Mesodermal cell (in vitro differentiated cells): Measurements from ENCODE around the gene ZNF385C.

Experiments
- H3K27ac ChIP-seq: 2 replicates; pipeline ENCODE4 v1.7.0; 2013; ENCODE audit warnings: mild to moderate bottlenecking, low read depth, low read length, moderate library complexity; ENCODE audit not compliant: severe bottlenecking
- H3K36me3 ChIP-seq: 2 replicates; pipeline ENCODE4 v1.7.1; 2013; ENCODE audit warnings: mild to moderate bottlenecking, low read length, moderate library complexity; ENCODE audit not compliant: control insufficient read depth, insufficient read depth
- H3K4me1 ChIP-seq: one replicate; pipeline ENCODE4 v1.7.1; 2013; ENCODE audit warnings: mild to moderate bottlenecking, low read length; ENCODE audit not compliant: insufficient read depth, control insufficient read depth, poor library complexity, severe bottlenecking
- H3K4me3 ChIP-seq: 2 replicates; pipeline ENCODE4 v1.7.0; 2013; ENCODE audit warnings: low read length, control low read depth, mild to moderate bottlenecking; ENCODE audit not compliant: insufficient read depth, poor library complexity, severe bottlenecking; ENCODE audit errors: extremely low read depth
- H3K9me3 ChIP-seq: 2 replicates; pipeline ENCODE4 v1.7.1; 2013; ENCODE audit warnings: mild to moderate bottlenecking, low read length, moderate library complexity; ENCODE audit not compliant: control insufficient read depth
- WGBS, 2 experiments: methylation state at CpG; one replicate each; pipeline ENCODE4 v1.1.5; 2013; ENCODE audit warnings: missing lambda C conversion rate in 2 of 2; ENCODE audit not compliant: insufficient coverage in 2 of 2; 5-methylcytosine and 5-hydroxymethylcytosine counted together

ZNF385C gene

DNA sequence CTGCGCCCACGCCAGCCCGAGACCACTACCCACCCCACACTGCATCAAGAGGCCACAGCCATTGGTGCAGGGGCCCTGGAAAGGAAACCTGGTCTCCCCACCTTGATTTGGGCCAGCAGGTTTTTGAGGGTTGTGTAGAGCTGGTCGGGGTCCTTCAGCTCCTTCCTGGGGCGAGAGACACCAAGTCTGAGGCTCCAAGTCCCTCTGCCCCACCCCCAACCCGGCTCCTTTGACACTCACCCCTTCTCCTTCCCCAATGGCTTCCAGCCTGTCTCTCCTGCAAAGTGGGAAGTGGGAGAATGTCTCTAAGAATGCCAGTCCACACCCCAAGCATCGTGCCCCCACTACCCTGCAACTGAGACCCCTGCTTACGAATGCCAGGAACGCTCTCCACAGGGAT, 15.8 kb upstream of the ZNF385C start:
- WGBS, 2 experiments, result 97 to 100% methylated on average over 3 to 4 of the region's 9 CpGs
- Histone ChIP-seq H3K27ac (no peak overlapping the region), H3K4me3 (no peak overlapping the region), H3K36me3 (peaks cover 37% of the 10 kb centered on the region), H3K4me1 (no peaks in the 10 kb centered on the region), H3K9me3 (no peaks in the 10 kb centered on the region)

DNA sequence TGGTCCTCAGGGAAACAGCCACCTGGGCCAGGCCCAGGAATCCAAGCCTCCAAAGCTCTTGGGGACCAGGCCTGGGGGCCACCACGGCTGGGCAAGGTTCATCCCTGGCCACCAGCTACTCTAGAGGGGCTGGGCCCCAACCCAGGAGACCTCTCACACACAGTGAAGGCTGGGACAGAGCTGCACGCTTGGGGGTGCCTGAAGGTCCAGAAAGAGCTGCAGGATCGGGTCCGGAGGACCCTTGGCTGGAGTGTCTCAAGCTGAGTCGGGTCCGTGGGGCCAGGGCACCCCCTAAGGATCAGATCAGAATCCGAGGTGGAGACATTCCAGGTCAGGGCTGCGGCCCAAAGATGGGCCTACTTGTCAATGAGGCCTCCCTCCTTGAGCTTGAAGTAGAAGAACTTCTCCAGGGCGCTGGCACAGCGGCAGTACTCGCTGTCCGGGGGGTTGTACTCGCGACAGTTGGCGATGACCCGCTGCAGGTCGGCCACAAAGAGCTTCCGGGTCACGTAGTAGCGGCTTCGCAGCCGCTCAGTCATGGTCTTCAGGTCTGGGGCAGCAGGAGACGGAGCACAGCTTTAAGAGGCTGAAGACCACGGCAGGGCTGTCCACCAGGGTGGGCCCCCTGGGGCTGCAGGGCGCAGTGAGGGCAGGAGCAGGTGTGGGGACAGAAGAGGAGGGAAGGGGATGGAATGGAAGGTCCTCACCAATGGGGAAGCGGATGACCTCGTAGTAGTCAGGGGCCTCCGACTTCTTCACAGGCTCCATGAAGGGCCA, 15.2 kb upstream of the ZNF385C start:
- WGBS, 2 experiments, result 95 to 96% methylated on average over 27 to 28 of the region's 28 CpGs
- Histone ChIP-seq H3K4me1 (no peaks in the 10 kb centered on the region), H3K36me3 (peaks cover 37% of the 10 kb centered on the region), H3K27ac (no peak overlapping the region), H3K4me3 (no peak overlapping the region), H3K9me3 (no peaks in the 10 kb centered on the region)

DNA sequence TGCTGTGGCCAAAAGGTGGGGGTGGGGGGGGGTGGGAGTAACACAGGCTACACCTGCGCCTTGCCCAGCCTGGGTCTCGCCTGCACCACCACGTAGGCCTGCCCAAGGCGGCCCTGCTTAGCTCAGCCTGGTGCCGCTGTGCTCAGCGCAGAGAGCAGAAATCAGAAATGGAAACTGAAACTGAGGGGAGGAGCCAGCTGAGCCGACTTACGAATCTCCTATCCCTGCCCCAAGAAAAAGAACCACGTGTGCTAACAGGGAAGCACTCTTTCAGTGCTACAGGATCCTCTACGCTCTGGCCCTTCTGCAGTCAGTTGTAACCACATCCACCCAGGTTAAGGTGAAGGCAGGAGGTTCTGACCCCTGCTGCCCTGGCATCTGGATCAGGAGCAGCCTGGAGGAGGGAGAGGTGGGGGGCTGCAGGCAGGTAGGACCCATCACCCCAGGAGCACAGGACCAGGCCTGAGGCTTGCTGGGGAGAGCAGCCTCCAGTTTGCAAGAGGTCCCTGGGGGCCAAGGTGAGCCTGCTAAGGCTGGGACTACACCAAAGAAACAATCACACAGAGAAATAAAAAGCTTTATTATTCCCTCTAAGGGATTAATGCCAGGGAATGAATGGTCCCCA, 14.4 kb upstream of the ZNF385C start, which contains the start of gene DHX58:
Gene DHX58, minus strand, starts transcription at position 163 of the 625 bp plus-strand sequence. CDS start 822 bp downstream, outside the sequence.
- H3K36me3 ChIP-seq, result peaks cover 30% of the 10 kb centered on the region
- H3K27ac ChIP-seq, result no peak within 1 kb of the TSS
- no peak within 1 kb of the TSS for H3K4me3 ChIP-seq
- H3K9me3 ChIP-seq, result no peaks in the 10 kb centered on the region
- H3K4me1 ChIP-seq, result no peaks in the 10 kb centered on the region
- WGBS, 2 experiments, result 80 to 86% methylated on average over 6 to 7 of the region's 10 CpGs

DNA sequence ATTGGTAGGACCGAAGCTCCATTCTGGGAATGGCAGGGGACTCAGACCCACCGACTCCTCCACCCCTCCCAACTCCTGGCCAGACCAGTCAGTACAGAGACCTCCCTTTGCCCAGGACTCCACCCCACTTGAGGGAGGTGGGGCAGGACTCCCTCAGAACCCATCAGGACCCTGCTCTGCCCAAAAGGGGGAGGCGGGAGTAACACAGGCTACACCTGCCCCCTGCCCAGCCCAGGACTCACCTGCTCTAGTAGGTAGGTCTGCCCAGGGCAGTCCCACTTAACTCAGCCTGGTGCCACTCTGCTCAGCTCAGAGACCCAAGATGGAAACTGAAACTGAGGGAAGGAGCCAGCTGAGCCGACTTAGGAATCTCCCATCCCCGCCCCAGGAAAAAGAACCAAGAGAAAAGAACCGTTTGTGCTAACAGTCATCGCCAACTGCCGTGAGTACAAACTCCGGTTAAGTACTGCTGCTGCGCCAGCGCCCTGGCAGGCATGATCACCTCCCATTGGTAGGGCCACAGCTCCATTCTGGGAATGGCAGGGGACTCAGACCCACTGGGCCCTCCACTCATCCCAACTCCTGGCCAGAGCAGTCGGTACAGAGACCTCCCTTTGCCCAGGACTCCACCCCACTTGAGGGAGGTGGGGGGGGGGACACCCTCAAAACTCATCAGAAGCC, 13.7 kb upstream of the ZNF385C start:
- WGBS, 2 experiments, result 88 to 95% methylated on average over 8 to 11 of the region's 12 CpGs
- H3K9me3 ChIP-seq, result no peaks in the 10 kb centered on the region
- H3K4me3 ChIP-seq, result no peak overlapping the region
- no peak overlapping the region for H3K27ac ChIP-seq
- H3K36me3 ChIP-seq, result peaks cover 24% of the 10 kb centered on the region
- no peaks in the 10 kb centered on the region for H3K4me1 ChIP-seq

DNA sequence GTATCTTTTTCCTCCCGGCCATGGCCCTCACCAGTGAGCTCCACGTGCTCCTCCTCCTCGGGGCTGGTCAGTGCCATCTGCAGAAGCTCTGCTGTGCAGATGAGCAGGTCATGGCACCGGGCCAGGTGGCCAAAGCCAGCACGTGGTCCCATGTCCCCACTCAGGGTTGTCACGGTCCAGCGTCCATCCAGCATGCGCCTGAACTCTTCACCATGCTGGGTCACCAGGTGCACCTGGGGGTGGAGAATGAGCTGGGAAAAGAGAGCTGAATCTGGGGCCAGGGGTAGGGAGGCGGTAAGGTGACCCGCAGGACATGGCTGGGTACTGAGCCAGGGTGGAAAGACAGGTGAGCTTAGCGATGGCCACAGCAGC, 13.0 kb upstream of the ZNF385C start:
- H3K4me1 ChIP-seq, result no peaks in the 10 kb centered on the region
- 94 to 95% methylated on average over 9 to 11 of the region's 11 CpGs for WGBS, 2 experiments
- peaks cover 21% of the 10 kb centered on the region for H3K36me3 ChIP-seq
- H3K9me3 ChIP-seq, result no peaks in the 10 kb centered on the region
- no peak overlapping the region for H3K27ac ChIP-seq
- no peak overlapping the region for H3K4me3 ChIP-seq

DNA sequence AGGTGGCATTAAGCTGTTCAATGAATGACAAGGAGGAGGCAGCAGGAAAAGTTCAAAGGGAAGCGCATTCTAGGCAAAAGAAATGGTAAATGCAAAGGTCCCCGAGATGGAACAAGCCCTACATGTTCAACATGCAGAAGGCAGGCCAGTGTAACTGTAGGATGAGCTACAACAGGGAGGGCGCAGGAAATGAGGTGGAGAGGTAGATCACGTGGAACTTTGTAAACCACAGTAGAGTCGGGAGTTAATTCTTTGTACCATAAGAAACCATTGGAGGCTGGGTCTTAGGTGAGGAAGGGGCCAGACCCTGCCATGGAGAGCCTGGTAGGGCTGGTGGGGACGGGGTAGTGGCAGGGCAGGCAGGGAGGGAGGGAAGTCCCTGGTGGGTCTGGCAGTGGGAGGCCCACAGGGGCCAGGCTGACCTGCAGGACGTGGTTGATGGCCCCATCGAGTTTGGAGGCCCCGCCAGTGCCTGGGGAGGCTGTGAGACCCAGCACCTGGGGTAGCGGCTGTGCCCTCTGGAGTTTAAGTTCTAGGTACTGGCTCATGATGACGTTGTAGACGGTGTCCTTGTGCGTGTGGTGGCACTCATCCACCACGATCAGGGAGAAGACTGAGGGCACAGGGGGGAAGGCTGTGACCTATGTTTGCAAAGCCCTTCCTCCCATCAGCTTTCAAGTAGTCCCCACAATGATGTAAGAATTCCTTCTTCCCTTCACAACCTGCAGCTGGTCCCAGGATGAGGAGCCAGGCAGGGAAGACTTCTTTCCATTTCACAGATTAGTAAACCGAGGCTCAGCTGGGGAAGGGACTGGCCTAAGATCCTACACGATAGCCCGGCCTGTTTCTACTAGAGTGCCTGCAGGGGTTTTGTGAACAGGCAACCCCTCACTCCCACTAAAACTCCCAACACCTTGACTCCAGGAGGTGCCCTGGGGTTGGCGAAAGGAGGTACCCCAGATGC, 12.3 kb upstream of the ZNF385C start:
- Histone ChIP-seq H3K36me3 (peaks cover 14% of the 10 kb centered on the region), H3K9me3 (no peaks in the 10 kb centered on the region), H3K4me1 (no peaks in the 10 kb centered on the region), H3K4me3 (no peak overlapping the region), H3K27ac (no peak overlapping the region)
- WGBS, 2 experiments, result 93 to 95% methylated on average over 13 to 14 of the region's 18 CpGs

DNA sequence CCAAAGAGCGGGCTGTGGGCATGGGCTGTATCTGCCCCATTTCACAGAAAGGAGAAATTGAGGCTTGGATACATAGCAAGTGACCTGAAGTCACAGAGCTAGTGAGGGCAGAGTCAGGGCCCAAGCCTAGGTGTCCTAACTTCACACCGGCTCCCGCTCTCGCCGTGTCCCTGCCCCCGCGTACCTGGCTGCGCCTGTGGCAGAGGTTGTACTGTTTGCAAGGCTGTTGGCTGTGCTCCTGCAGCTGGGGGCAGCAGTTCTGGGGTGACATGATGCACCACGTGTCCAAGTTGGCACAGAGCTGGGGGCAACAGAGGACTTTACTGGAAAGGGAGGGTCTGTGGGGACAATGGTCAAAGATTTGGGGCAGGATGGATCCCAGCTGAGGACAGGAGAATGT, 10.8 kb upstream of the ZNF385C start:
- Histone ChIP-seq H3K9me3 (no peaks in the 10 kb centered on the region), H3K4me1 (no peaks in the 10 kb centered on the region), H3K36me3 (peaks cover 8% of the 10 kb centered on the region), H3K27ac (no peak overlapping the region), H3K4me3 (no peak overlapping the region)
- WGBS, 2 experiments, result 94 to 95% methylated on average over 9 of the region's 9 CpGs

DNA sequence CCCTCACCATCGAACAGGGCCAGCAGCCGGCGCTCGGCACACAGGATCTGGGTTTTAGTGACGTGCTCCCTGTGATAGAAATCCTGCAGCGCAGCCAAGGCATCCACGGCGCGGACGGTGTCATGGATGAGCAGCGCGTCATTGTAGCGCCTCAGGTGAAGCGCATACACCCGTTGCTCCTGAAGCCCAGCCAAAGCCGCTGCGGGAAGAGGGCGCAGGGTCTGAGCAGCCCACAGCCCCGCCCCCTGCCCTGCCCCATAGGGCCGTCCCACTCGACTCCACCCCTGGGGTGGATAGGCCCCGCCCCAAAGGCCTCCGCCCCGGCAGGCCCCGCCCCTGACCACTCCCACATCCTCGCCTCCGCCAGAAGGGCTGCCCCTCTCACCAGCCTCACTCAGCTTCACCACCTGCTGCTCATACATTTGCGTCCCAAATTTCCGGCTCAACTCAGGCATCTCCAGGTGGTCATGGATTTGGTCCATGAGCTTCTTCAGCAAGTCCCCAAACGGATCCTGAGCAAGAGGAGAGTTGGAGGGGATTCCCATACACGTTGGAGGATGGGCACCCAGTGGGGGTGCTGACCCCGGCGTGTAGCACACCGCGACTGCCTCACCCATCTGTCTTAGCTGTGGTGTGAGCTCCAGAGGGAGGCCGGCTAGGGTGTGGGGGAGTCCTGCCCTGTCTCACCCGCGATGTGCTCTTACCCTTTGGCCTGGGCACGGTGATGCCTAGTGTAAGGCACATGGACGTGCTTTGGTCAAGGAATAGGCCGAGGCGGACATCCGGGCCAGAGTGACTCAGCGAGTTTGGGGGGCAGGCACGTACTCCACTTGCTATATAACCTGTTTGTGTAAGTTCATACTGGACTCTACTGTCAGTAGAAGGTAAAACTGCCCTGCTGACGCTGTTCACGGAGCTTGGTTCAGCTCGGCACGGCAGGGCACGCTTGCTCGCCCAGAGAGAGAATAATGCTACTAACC, 9.6 kb upstream of the ZNF385C start:
- WGBS, 2 experiments, result 33 to 45% methylated on average over 37 to 47 of the region's 51 CpGs
- no peaks in the 10 kb centered on the region for H3K4me1 ChIP-seq
- H3K9me3 ChIP-seq, result no peaks in the 10 kb centered on the region
- peak overlapping the region; percentile 27 for H3K4me3 ChIP-seq
- H3K27ac ChIP-seq, result no peak overlapping the region
- no peaks in the 10 kb centered on the region for H3K36me3 ChIP-seq

DNA sequence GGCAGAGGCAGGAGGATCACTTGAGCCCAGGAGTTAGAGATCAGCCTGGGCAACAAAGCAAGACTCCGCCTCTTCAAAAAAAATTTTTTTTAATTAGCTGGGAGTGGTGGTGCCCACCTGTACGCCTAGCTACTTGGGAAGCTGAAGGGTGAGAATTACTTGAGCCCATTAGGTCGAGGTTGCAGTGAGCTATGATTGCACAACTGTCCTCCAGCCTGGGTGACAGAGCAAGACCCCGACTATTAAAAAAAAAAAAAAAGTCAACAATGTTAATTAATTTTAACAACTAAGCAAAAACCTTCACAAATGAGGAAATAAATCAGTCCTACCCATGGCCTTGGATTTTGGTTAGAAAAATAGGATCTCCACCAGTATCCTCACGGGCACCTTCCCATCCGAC, 8.9 kb upstream of the ZNF385C start:
- Histone ChIP-seq H3K36me3 (no peaks in the 10 kb centered on the region), H3K27ac (no peak overlapping the region), H3K4me3 (peak overlapping the region; percentile 27), H3K9me3 (no peaks in the 10 kb centered on the region), H3K4me1 (no peaks in the 10 kb centered on the region)
- WGBS, 2 experiments, result 80 to 88% methylated on average over 1 to 3 of the region's 6 CpGs
